ENCODE measurements around the gene CMTM6. TPM values are rescaled to one million over a fixed set of nuclear protein-coding genes. Genes with fewer than 3 reads are reported as not detected.

Gene CMTM6
- total RNA-seq, 1 donor from 2014 or later, result 53.6 TPM

GRCh38 chr3:32498252-32498651 is 4.4 kb downstream of the CMTM6 start:
- no peak overlapping the region for H3K4me3 Mint-ChIP-seq (ENCODE audit: unreplicated experiment)
- Histone ChIP-seq H3K9ac (ENCODE audit: low read length) (no peak overlapping the region), H3K27ac (ENCODE audit: low read depth, low read length) (no peak overlapping the region), H3K36me3 (ENCODE audit: insufficient read depth, low read length) (peaks cover 5% of the 10 kb centered on the region), H4K20me1 (ENCODE audit: insufficient read depth, low read length) (peaks cover 57% of the 10 kb centered on the region), H3K9me3 (ENCODE audit: insufficient read depth, low read depth, low read length) (no peaks in the 10 kb centered on the region), H2AFZ (ENCODE audit: low read depth, low read length) (no peak overlapping the region), H3K4me3 (ENCODE audit: insufficient read depth, low read depth, low read length) (no peak overlapping the region), H3K79me2 (ENCODE audit: insufficient read depth, low read length) (peaks cover 69% of the 10 kb centered on the region), H3K27me3 (ENCODE audit: insufficient read depth, low read length) (no peaks in the 10 kb centered on the region), H3K4me1 (ENCODE audit: insufficient read depth, low read length) (peaks cover 19% of the 10 kb centered on the region), H3K4me2 (ENCODE audit: low read length) (no peak overlapping the region)
- peaks cover 4% of the 10 kb centered on the region for H3K36me3 Mint-ChIP-seq (ENCODE audit: low read depth, unreplicated experiment)
- FAIRE-seq (no peak), DNase-seq (ENCODE audit: low read depth) (no peak)
- H3K9me3 Mint-ChIP-seq (ENCODE audit: unreplicated experiment), result no peaks in the 10 kb centered on the region
- H3K4me1 Mint-ChIP-seq (ENCODE audit: low read depth, unreplicated experiment), result peaks cover 9% of the 10 kb centered on the region
- TF ChIP-seq, protein P1, sequence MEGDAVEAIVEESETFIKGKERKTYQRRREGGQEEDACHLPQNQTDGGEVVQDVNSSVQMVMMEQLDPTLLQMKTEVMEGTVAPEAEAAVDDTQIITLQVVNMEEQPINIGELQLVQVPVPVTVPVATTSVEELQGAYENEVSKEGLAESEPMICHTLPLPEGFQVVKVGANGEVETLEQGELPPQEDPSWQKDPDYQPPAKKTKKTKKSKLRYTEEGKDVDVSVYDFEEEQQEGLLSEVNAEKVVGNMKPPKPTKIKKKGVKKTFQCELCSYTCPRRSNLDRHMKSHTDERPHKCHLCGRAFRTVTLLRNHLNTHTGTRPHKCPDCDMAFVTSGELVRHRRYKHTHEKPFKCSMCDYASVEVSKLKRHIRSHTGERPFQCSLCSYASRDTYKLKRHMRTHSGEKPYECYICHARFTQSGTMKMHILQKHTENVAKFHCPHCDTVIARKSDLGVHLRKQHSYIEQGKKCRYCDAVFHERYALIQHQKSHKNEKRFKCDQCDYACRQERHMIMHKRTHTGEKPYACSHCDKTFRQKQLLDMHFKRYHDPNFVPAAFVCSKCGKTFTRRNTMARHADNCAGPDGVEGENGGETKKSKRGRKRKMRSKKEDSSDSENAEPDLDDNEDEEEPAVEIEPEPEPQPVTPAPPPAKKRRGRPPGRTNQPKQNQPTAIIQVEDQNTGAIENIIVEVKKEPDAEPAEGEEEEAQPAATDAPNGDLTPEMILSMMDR (IDR thresholded peaks at IDR 0.05; ENCODE audit: insufficient read depth, low read depth, low read length), result no peak
- TF ChIP-seq EZH2 (IDR thresholded peaks at IDR 0.05; ENCODE audit: insufficient read depth, low read length), result no peak
- no peak overlapping the region for H3K27ac Mint-ChIP-seq (ENCODE audit: unreplicated experiment)
- no peaks in the 10 kb centered on the region for H3K27me3 Mint-ChIP-seq (ENCODE audit: low read depth, unreplicated experiment)

DNA sequence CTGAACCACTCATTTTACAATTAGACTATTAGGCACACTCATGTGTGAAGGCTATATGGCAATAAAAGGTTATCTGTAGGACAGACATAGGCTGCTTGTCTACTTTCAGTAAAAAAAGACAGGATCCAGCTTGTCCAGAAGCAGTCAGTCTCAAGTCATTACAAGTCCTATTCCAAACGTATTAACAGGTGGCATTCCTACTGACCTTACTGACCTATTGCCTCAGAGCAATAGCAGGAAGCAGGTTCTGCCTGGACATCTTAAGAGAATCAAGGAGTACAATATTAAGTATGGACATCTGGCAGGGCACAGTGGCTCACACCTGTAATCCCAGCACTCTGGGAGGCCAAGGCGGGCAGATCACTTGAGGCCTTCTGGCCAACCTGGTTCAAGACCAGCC is 7.0 kb downstream of the CMTM6 start:
- Mint-ChIP-seq H3K36me3 (ENCODE audit: low read depth, unreplicated experiment) (peaks cover 4% of the 10 kb centered on the region), H3K27me3 (ENCODE audit: low read depth, unreplicated experiment) (no peaks in the 10 kb centered on the region), H3K4me3 (ENCODE audit: unreplicated experiment) (no peak overlapping the region), H3K4me1 (ENCODE audit: low read depth, unreplicated experiment) (peaks cover 7% of the 10 kb centered on the region), H3K27ac (ENCODE audit: unreplicated experiment) (no peak overlapping the region), H3K9me3 (ENCODE audit: unreplicated experiment) (no peaks in the 10 kb centered on the region)
- no peak overlapping the region for H2AFZ ChIP-seq (ENCODE audit: low read depth, low read length)
- TF ChIP-seq EZH2 (IDR thresholded peaks at IDR 0.05; ENCODE audit: insufficient read depth, low read length), result no peak
- TF ChIP-seq, protein P1 (IDR thresholded peaks at IDR 0.05; ENCODE audit: insufficient read depth, low read depth, low read length), result no peak
- H3K4me3 ChIP-seq (ENCODE audit: insufficient read depth, low read depth, low read length), result no peak overlapping the region
- no peak overlapping the region for H3K9ac ChIP-seq (ENCODE audit: low read length)
- peaks cover 24% of the 10 kb centered on the region for H3K4me1 ChIP-seq (ENCODE audit: insufficient read depth, low read length)
- no peak overlapping the region for H3K4me2 ChIP-seq (ENCODE audit: low read length)
- H3K27ac ChIP-seq (ENCODE audit: low read depth, low read length), result no peak overlapping the region
- DNase-seq (ENCODE audit: low read depth) (no peak), FAIRE-seq (no peak)
- no peaks in the 10 kb centered on the region for H3K27me3 ChIP-seq (ENCODE audit: insufficient read depth, low read length)
- no peaks in the 10 kb centered on the region for H3K9me3 ChIP-seq (ENCODE audit: insufficient read depth, low read depth, low read length)
- peaks cover 56% of the 10 kb centered on the region for H4K20me1 ChIP-seq (ENCODE audit: insufficient read depth, low read length)
- H3K36me3 ChIP-seq (ENCODE audit: insufficient read depth, low read length), result peaks cover 5% of the 10 kb centered on the region
- peaks cover 67% of the 10 kb centered on the region for H3K79me2 ChIP-seq (ENCODE audit: insufficient read depth, low read length)

DNA sequence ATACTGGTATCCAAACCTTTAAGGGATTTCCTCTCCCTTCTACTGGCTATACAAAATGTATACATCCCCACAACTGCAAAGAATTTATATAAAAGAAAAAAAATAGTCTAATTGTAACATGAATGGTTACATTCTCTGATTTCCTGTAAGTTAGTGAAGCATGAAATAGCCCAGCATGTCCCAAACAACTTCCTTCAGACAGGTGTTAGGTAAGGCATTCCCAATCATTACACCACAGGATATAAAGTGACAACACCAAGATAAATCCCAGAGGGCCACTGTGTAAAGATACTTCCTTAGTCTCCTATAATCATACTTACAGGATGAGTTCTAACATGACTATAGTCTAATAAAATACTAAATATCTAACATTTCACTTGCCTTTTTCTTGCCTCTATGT is 7.6 kb downstream of the CMTM6 start:
- H3K36me3 Mint-ChIP-seq (ENCODE audit: low read depth, unreplicated experiment), result peaks cover 4% of the 10 kb centered on the region
- no peak overlapping the region for H2AFZ ChIP-seq (ENCODE audit: low read depth, low read length)
- H4K20me1 ChIP-seq (ENCODE audit: insufficient read depth, low read length), result peaks cover 54% of the 10 kb centered on the region
- no peaks in the 10 kb centered on the region for H3K27me3 ChIP-seq (ENCODE audit: insufficient read depth, low read length)
- no peak overlapping the region for H3K27ac ChIP-seq (ENCODE audit: low read depth, low read length)
- no peak for DNase-seq (ENCODE audit: low read depth)
- FAIRE-seq, result no peak
- H3K4me3 ChIP-seq (ENCODE audit: insufficient read depth, low read depth, low read length), result no peak overlapping the region
- TF ChIP-seq, protein P1 (IDR thresholded peaks at IDR 0.05; ENCODE audit: insufficient read depth, low read depth, low read length), result no peak
- no peak for TF ChIP-seq EZH2 (IDR thresholded peaks at IDR 0.05; ENCODE audit: insufficient read depth, low read length)
- no peak overlapping the region for H3K9ac ChIP-seq (ENCODE audit: low read length)
- H3K4me1 ChIP-seq (ENCODE audit: insufficient read depth, low read length), result peaks cover 24% of the 10 kb centered on the region
- no peak overlapping the region for H3K4me3 Mint-ChIP-seq (ENCODE audit: unreplicated experiment)
- no peaks in the 10 kb centered on the region for H3K27me3 Mint-ChIP-seq (ENCODE audit: low read depth, unreplicated experiment)
- H3K27ac Mint-ChIP-seq (ENCODE audit: unreplicated experiment), result no peak overlapping the region
- H3K36me3 ChIP-seq (ENCODE audit: insufficient read depth, low read length), result peaks cover 5% of the 10 kb centered on the region
- H3K79me2 ChIP-seq (ENCODE audit: insufficient read depth, low read length), result peaks cover 61% of the 10 kb centered on the region
- H3K9me3 ChIP-seq (ENCODE audit: insufficient read depth, low read depth, low read length), result no peaks in the 10 kb centered on the region
- no peak overlapping the region for H3K4me2 ChIP-seq (ENCODE audit: low read length)
- no peaks in the 10 kb centered on the region for H3K9me3 Mint-ChIP-seq (ENCODE audit: unreplicated experiment)
- H3K4me1 Mint-ChIP-seq (ENCODE audit: low read depth, unreplicated experiment), result peaks cover 7% of the 10 kb centered on the region

Measured in astrocyte (in vitro differentiated cells and primary cell).